MM.1S (cell line): Measurements from ENCODE around the gene KCNJ16.

Experiments
- DNase-seq: peaks from one replicate; pipeline ENCODE4 v3.0.0-alpha.2; 2015
- H2AFZ ChIP-seq: fragments of 300-600 bp; sonication (generic); 2 replicates; pipeline ENCODE4 v1.6.0; 2016; ENCODE audit warnings: antibody characterized with exemption, low read length
- H3F3A ChIP-seq: fragments of 300-600 bp; sonication (generic); 2 replicates; pipeline ENCODE4 v1.6.1; 2016; ENCODE audit warnings: mild to moderate bottlenecking, antibody characterized with exemption, low read length, moderate library complexity, mixed read lengths; ENCODE audit not compliant: insufficient read depth
- H3K27ac ChIP-seq: fragments of 300-600 bp; sonication (generic); 2 replicates; pipeline ENCODE4 v1.5.1; 2016; ENCODE audit warnings: mild to moderate bottlenecking, low read length
- H3K27me3 ChIP-seq: fragments of 300-600 bp; sonication (generic); replicated peaks from 2 replicates; pipeline ENCODE4 v1.6.0; 2016; ENCODE audit warnings: low read length; ENCODE audit not compliant: insufficient read depth
- H3K36me3 ChIP-seq: fragments of 300-600 bp; sonication (generic); replicated peaks from 2 replicates; pipeline ENCODE4 v1.6.1; 2016; ENCODE audit warnings: mild to moderate bottlenecking, low read length, mixed read lengths; ENCODE audit not compliant: insufficient read depth
- H3K4me1 ChIP-seq: fragments of 300-600 bp; sonication (generic); 2 replicates; pipeline ENCODE4 v1.6.1; 2016; ENCODE audit warnings: low read length, mixed read lengths
- H3K4me2 ChIP-seq: fragments of 300-600 bp; sonication (generic); 2 replicates; pipeline ENCODE4 v1.6.0; 2016; ENCODE audit warnings: low read depth, low read length
- H3K4me3 ChIP-seq: fragments of 300-600 bp; sonication (generic); 2 replicates; pipeline ENCODE4 v1.5.1; 2016; ENCODE audit warnings: low read length, mixed read lengths
- H3K79me2 ChIP-seq: fragments of 300-600 bp; sonication (generic); 2 replicates; pipeline ENCODE4 v1.6.1; 2016; ENCODE audit warnings: mixed run types, low read length, mixed read lengths
- H3K9ac ChIP-seq: fragments of 300-600 bp; sonication (generic); 2 replicates; pipeline ENCODE4 v1.6.1; 2016; ENCODE audit warnings: low read length, mixed read lengths
- H3K9me2 ChIP-seq: fragments of 300-600 bp; sonication (generic); replicated peaks from 2 replicates; pipeline ENCODE4 v1.6.1; 2016; ENCODE audit warnings: mild to moderate bottlenecking, low read length, mixed read lengths; ENCODE audit not compliant: insufficient read depth
- H3K9me3 ChIP-seq: fragments of 300-600 bp; sonication (generic); replicated peaks from 2 replicates; pipeline ENCODE4 v1.6.1; 2016; ENCODE audit warnings: mild to moderate bottlenecking, low read length, mixed read lengths; ENCODE audit not compliant: insufficient read depth
- H4K20me1 ChIP-seq: fragments of 300-600 bp; sonication (generic); 2 replicates; pipeline ENCODE4 v1.6.1; 2016; ENCODE audit warnings: mild to moderate bottlenecking, low read length, moderate library complexity, mixed read lengths; ENCODE audit not compliant: insufficient read depth
- EZH2 ChIP-seq: fragments of 300-600 bp; sonication (generic); optimal IDR thresholded peaks from 2 replicates; pipeline ENCODE3; 2017; ENCODE audit warnings: low read depth, mild to moderate bottlenecking, antibody characterized with exemption, low read length, mixed read lengths
- EZH2phosphoT487 ChIP-seq: fragments of 300-600 bp; sonication (generic); IDR thresholded peaks from 2 replicates; pipeline ENCODE4 v1.6.1; 2018; ENCODE audit warnings: antibody characterized with exemption, low read length
- TF ChIP-seq, protein P1 (sequence below): fragments of 300-600 bp; sonication (generic); IDR thresholded peaks from 2 replicates; pipeline ENCODE4 v1.5.1; 2016; ENCODE audit warnings: antibody characterized with exemption, low read length, mixed read lengths

KCNJ16 gene

DNA sequence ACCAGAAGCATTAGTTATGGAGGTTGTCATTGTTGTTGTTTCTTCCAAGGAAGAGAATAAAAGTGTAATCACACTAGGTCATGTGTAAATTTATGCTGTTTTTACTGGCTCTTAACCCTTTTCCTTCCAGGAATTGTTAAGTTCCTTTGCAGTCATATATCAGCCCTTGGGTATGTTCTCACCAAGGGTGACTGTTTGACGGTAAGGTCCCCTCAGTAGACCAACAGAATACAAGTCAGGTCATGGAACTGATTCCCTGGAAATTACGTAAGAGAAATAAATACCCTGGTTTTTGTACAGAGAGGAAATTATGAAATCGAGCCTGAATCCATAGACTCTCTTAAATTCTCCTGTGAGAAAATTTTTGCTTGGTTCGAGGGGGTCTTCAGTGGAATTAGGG, 83.2 kb downstream of the KCNJ16 start:
- DNase-seq, result no peak
- TF ChIP-seq EZH2 (no peak), EZH2phosphoT487 (no peak)
- TF ChIP-seq, protein P1, sequence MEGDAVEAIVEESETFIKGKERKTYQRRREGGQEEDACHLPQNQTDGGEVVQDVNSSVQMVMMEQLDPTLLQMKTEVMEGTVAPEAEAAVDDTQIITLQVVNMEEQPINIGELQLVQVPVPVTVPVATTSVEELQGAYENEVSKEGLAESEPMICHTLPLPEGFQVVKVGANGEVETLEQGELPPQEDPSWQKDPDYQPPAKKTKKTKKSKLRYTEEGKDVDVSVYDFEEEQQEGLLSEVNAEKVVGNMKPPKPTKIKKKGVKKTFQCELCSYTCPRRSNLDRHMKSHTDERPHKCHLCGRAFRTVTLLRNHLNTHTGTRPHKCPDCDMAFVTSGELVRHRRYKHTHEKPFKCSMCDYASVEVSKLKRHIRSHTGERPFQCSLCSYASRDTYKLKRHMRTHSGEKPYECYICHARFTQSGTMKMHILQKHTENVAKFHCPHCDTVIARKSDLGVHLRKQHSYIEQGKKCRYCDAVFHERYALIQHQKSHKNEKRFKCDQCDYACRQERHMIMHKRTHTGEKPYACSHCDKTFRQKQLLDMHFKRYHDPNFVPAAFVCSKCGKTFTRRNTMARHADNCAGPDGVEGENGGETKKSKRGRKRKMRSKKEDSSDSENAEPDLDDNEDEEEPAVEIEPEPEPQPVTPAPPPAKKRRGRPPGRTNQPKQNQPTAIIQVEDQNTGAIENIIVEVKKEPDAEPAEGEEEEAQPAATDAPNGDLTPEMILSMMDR, result no peak
- Histone ChIP-seq H3K79me2 (no peaks in the 10 kb centered on the region), H3K4me3 (no peak overlapping the region), H2AFZ (no peak overlapping the region), H4K20me1 (no peaks in the 10 kb centered on the region), H3K36me3 (no peaks in the 10 kb centered on the region), H3K27me3 (no peaks in the 10 kb centered on the region), H3K9me3 (no peaks in the 10 kb centered on the region), H3K9ac (no peak overlapping the region), H3K27ac (no peak overlapping the region), H3K4me1 (no peaks in the 10 kb centered on the region), H3K4me2 (no peak overlapping the region), H3F3A (no peaks in the 10 kb centered on the region), H3K9me2 (no peaks in the 10 kb centered on the region)

DNA sequence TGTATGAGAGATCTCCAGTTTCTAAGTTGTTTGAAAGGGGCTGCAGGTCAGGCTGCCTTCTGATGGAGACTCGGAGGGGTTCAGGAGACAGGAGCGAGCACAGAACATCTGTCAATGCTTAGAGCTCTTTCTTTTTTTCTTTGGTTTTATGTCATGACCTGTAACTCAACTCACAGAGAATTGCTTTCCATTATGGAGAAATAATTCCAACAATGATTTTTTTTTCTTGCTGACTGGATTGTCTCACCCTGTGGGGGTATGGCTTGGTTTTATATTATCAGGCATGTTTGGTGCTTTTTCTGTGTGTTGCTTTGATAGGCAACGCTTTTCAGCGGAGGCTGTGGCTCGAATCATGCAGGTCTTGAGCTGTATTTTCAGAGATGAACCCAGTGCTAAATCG, 83.6 kb downstream of the KCNJ16 start:
- no peaks in the 10 kb centered on the region for H3K27me3 ChIP-seq
- H3K9me3 ChIP-seq, result no peaks in the 10 kb centered on the region
- H3K27ac ChIP-seq, result no peak overlapping the region
- no peak overlapping the region for H3K4me3 ChIP-seq
- no peak overlapping the region for H3K4me2 ChIP-seq
- no peak for DNase-seq
- no peaks in the 10 kb centered on the region for H4K20me1 ChIP-seq
- H2AFZ ChIP-seq, result no peak overlapping the region
- no peaks in the 10 kb centered on the region for H3K9me2 ChIP-seq
- H3K4me1 ChIP-seq, result no peaks in the 10 kb centered on the region
- TF ChIP-seq EZH2phosphoT487 (no peak), EZH2 (no peak)
- TF ChIP-seq, protein P1, result no peak
- H3K79me2 ChIP-seq, result no peaks in the 10 kb centered on the region
- no peak overlapping the region for H3K9ac ChIP-seq
- no peaks in the 10 kb centered on the region for H3K36me3 ChIP-seq
- H3F3A ChIP-seq, result no peaks in the 10 kb centered on the region

DNA sequence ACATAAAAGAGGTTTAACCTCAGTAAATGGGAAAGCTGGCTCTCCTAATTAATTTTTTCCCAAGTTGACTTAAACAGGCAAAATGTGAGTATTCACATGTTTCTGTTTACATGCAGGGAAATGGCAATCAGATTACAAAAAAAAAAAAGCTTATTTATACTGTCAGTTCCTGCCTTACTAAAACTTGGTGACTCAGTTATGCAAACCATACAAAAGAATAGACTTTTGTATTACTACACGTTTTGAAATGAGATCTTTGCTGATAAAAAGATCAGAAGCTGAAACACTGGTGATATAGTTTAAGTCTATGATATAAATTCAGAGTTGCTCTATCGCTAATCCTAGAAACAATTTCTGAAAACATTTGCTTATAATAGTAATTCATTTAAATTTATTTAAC, 85.0 kb downstream of the KCNJ16 start:
- no peak overlapping the region for H2AFZ ChIP-seq
- TF ChIP-seq EZH2phosphoT487 (no peak), EZH2 (no peak)
- TF ChIP-seq, protein P1, result no peak
- H3K27ac ChIP-seq, result no peak overlapping the region
- H3K4me2 ChIP-seq, result no peak overlapping the region
- no peak overlapping the region for H3K4me3 ChIP-seq
- H3K9ac ChIP-seq, result no peak overlapping the region
- H3K4me1 ChIP-seq, result no peaks in the 10 kb centered on the region
- no peaks in the 10 kb centered on the region for H3F3A ChIP-seq
- no peaks in the 10 kb centered on the region for H3K79me2 ChIP-seq
- H3K9me3 ChIP-seq, result no peaks in the 10 kb centered on the region
- no peaks in the 10 kb centered on the region for H3K27me3 ChIP-seq
- no peaks in the 10 kb centered on the region for H4K20me1 ChIP-seq
- H3K36me3 ChIP-seq, result no peaks in the 10 kb centered on the region
- no peak for DNase-seq
- no peaks in the 10 kb centered on the region for H3K9me2 ChIP-seq

DNA sequence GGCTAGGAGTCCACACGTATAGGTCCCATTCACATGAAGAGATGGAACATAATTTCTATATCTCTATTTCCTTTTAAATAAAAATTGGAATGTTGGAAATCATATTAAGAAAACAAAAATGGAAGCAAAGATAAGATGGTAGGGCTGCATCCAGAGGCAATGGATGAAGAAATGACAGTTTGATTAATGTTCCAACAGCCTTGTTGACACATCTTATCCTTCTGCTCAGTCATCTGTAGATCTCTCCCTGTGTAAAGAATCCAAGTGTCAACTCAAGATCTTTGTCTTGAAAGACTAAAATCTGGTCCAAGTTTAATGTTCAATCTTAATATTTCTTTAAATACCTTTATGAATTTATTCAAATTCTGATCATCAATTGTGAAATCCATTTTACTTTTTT, 86.5 kb downstream of the KCNJ16 start:
- no peak overlapping the region for H3K4me2 ChIP-seq
- no peaks in the 10 kb centered on the region for H3F3A ChIP-seq
- no peak for DNase-seq
- no peak for TF ChIP-seq EZH2
- no peaks in the 10 kb centered on the region for H3K4me1 ChIP-seq
- H3K79me2 ChIP-seq, result no peaks in the 10 kb centered on the region
- no peak overlapping the region for H3K9ac ChIP-seq
- no peaks in the 10 kb centered on the region for H4K20me1 ChIP-seq
- H2AFZ ChIP-seq, result no peak overlapping the region
- no peaks in the 10 kb centered on the region for H3K9me2 ChIP-seq
- no peaks in the 10 kb centered on the region for H3K36me3 ChIP-seq
- no peaks in the 10 kb centered on the region for H3K27me3 ChIP-seq
- no peak overlapping the region for H3K27ac ChIP-seq
- H3K4me3 ChIP-seq, result no peak overlapping the region
- no peaks in the 10 kb centered on the region for H3K9me3 ChIP-seq
